SK-N-SH (cell line): Measurements from ENCODE around the gene B3GNT7. TPM values are rescaled to one million over a fixed set of nuclear protein-coding genes. Genes with fewer than 3 reads are reported as not detected.

Experiments used
- CTCF ChIA-PET: fragments of 300-600, 350-600 bp; formaldehyde crosslinking; extraction: SDS; loops from one replicate; lab custom pipeline; 2021; lab: Yijun Ruan, JAX
- POLR2A ChIA-PET: fragments of 350-600 bp; sonication (Branson Sonifier 250); formaldehyde crosslinking; extraction: SDS; loops from one replicate; lab custom pipeline; 2020; ENCODE audit warnings: antibody characterized with exemption, inconsistent platforms; lab: Yijun Ruan, JAX
- DNase-seq: peaks from one replicate; pipeline ENCODE4 v3.0.0; 2012
- H2AFZ ChIP-seq: fragments of 200-600 bp; sonication (generic); 2 replicates; pipeline ENCODE4 v1.8.1; 2016; ENCODE audit warnings: antibody characterized with exemption, mild to moderate bottlenecking, low read depth
- H3F3A ChIP-seq: fragments of 200-600 bp; sonication (generic); replicated peaks from 2 replicates; pipeline ENCODE3; 2016; ENCODE audit warnings: antibody characterized with exemption, mild to moderate bottlenecking; ENCODE audit not compliant: insufficient read depth
- H3K27ac ChIP-seq, 2 experiments: fragments of 200-500 bp in 1 of 2; fragments of 200-600 bp in 1 of 2; sonication (Bioruptor generic) in 1 of 2; sonication (generic), shearing (Covaris generic) in 1 of 2; 2 replicates each; pipeline versions ENCODE4 v1.5.1 to v1.6.1; 2014 to 2016; ENCODE audit warnings: low read depth in 2 of 2, inconsistent platforms in 1 of 2, low read length in 1 of 2, mild to moderate bottlenecking in 1 of 2, mixed read lengths in 1 of 2
- H3K27me3 ChIP-seq: fragments of 200-600 bp; sonication (generic), shearing (Covaris generic); 2 replicates; pipeline ENCODE4 v1.6.1; 2016; ENCODE audit warnings: mixed run types; ENCODE audit not compliant: insufficient read depth
- H3K36me3 ChIP-seq, 2 experiments: fragments of 200-500 bp in 1 of 2; fragments of 200-600 bp in 1 of 2; sonication (Bioruptor generic) in 1 of 2; sonication (generic) in 1 of 2; replicated peaks in 1 of 2; 2 replicates each; pipeline versions ENCODE3 to v1.5.1; 2014 to 2016; ENCODE audit warnings: low read length in 1 of 2, mild to moderate bottlenecking in 1 of 2; ENCODE audit not compliant: insufficient read depth in 2 of 2, control insufficient read depth in 1 of 2
- H3K4me1 ChIP-seq, 2 experiments: fragments of 200-500 bp in 1 of 2; fragments of 200-600 bp in 1 of 2; sonication (Bioruptor generic) in 1 of 2; sonication (generic), shearing (Covaris generic) in 1 of 2; 2 replicates each; pipeline versions ENCODE4 v1.5.1 to v1.6.1; 2014 to 2016; ENCODE audit warnings: low read depth in 1 of 2, low read length in 1 of 2, mixed run types in 1 of 2; ENCODE audit not compliant: insufficient read depth in 2 of 2, control insufficient read depth in 1 of 2
- H3K4me2 ChIP-seq: fragments of 200-600 bp; sonication (generic), shearing (Covaris generic); 2 replicates; pipeline ENCODE4 v1.6.1; 2017; ENCODE audit warnings: mixed run types
- H3K4me3 ChIP-seq, 2 experiments: fragments of 200-500 bp in 1 of 2; fragments of 200-600 bp in 1 of 2; sonication (Bioruptor generic) in 1 of 2; sonication (generic), shearing (Covaris generic) in 1 of 2; 2 replicates each; pipeline versions ENCODE4 v1.5.1 to v1.8.1; 2014 to 2016; ENCODE audit warnings: low read depth in 2 of 2, inconsistent platforms in 1 of 2, low read length in 1 of 2, mild to moderate bottlenecking in 1 of 2, mixed read lengths in 1 of 2, moderate library complexity in 1 of 2
- H3K79me2 ChIP-seq: fragments of 200-600 bp; sonication (generic); 2 replicates; pipeline ENCODE4 v1.8.1; 2017; ENCODE audit warnings: mild to moderate bottlenecking; ENCODE audit not compliant: insufficient read depth
- H3K9ac ChIP-seq: fragments of 200-600 bp; sonication (generic); 2 replicates; pipeline ENCODE4 v1.6.1; 2017; ENCODE audit warnings: mixed run types
- H3K9me2 ChIP-seq: fragments of 200-600 bp; sonication (generic); 2 replicates; pipeline ENCODE4 v1.6.1; 2017; ENCODE audit warnings: mixed run types
- H3K9me3 ChIP-seq: fragments of 200-600 bp; sonication (generic); 2 replicates; pipeline ENCODE4 v1.6.1; 2017; ENCODE audit warnings: mixed run types, mild to moderate bottlenecking, moderate library complexity
- H4K20me1 ChIP-seq: fragments of 200-600 bp; sonication (generic); 2 replicates; pipeline ENCODE4 v1.6.1; 2017; ENCODE audit warnings: mild to moderate bottlenecking, mixed run types; ENCODE audit not compliant: insufficient read depth
- CHD2 ChIP-seq: fragments of 150-350 bp; IDR thresholded peaks from 2 replicates; pipeline ENCODE4 v1.6.1; 2018; ENCODE audit warnings: low read length; ENCODE audit not compliant: partially characterized antibody
- EP300 ChIP-seq, 2 experiments: IDR thresholded peaks; 2 replicates each; pipeline versions ENCODE4 v1.4.0 to v1.6.1; 2012; ENCODE audit warnings: borderline replicate concordance in 1 of 2, low read depth in 1 of 2, low read length in 1 of 2
- FOXM1 ChIP-seq: IDR thresholded peaks from 2 replicates; pipeline ENCODE4 v1.4.0; 2012; ENCODE audit warnings: low read depth, mild to moderate bottlenecking
- GATA2 ChIP-seq: sonication (generic); formaldehyde crosslinking; IDR thresholded peaks from 2 replicates; pipeline ENCODE4 v1.5.0; 2020; ENCODE audit warnings: mild to moderate bottlenecking, missing genetic modification reagents
- JUND ChIP-seq: IDR thresholded peaks from 2 replicates; pipeline ENCODE4 v1.4.0; 2012
- MEF2A ChIP-seq: IDR thresholded peaks from 2 replicates; pipeline ENCODE4 v1.4.0; 2012; ENCODE audit warnings: low read depth, borderline replicate concordance
- NRF1 ChIP-seq: IDR thresholded peaks from 2 replicates; pipeline ENCODE4 v1.6.1; 2012; ENCODE audit warnings: low read depth, mild to moderate bottlenecking, low read length
- RFX5 ChIP-seq: IDR thresholded peaks from 2 replicates; pipeline ENCODE4 v1.6.1; 2012; ENCODE audit warnings: mild to moderate bottlenecking, improper control_type of control experiment, low read length
- TCF12 ChIP-seq: IDR thresholded peaks from 2 replicates; pipeline ENCODE4 v1.4.0; 2012
- TEAD4 ChIP-seq: IDR thresholded peaks from 2 replicates; pipeline ENCODE4 v1.4.0; 2012; ENCODE audit warnings: mild to moderate bottlenecking, borderline replicate concordance; ENCODE audit not compliant: insufficient read depth
- WGBS: methylation state at CpG from one replicate; pipeline ENCODE4 v1.1.6; 2017; ENCODE audit warnings: low lambda C conversion rate; 5-methylcytosine and 5-hydroxymethylcytosine counted together
- polyA plus RNA-seq, 3 experiments: library from polyadenylated mRNA; depleted of rRNA; stranded (reverse); fragments of >200 nt; gene quantifications; 2 replicates each; pipeline ENCODE4 v1.2.3, GENCODE V29; 2012
- TF ChIP-seq, protein P1 (sequence below): fragments of 150-350 bp; IDR thresholded peaks from 2 replicates; pipeline ENCODE4 v1.6.1; 2016; ENCODE audit warnings: mild to moderate bottlenecking, low read depth, low read length
- TF ChIP-seq, protein P2 (sequence below): IDR thresholded peaks from 2 replicates; pipeline ENCODE4; 2012
- TF ChIP-seq, protein P3 (sequence below): IDR thresholded peaks from 2 replicates; pipeline ENCODE4 v1.4.0; 2012; ENCODE audit warnings: low read depth, borderline replicate concordance
- TF ChIP-seq, protein P4 (sequence below): IDR thresholded peaks from 2 replicates; pipeline ENCODE4 v1.4.0; 2012; ENCODE audit warnings: low read depth

B3GNT7 gene
- polyA plus RNA-seq, 1 of the 3 experiments (the other 2 are of a cell fraction) = 0.12 TPM

DNA sequence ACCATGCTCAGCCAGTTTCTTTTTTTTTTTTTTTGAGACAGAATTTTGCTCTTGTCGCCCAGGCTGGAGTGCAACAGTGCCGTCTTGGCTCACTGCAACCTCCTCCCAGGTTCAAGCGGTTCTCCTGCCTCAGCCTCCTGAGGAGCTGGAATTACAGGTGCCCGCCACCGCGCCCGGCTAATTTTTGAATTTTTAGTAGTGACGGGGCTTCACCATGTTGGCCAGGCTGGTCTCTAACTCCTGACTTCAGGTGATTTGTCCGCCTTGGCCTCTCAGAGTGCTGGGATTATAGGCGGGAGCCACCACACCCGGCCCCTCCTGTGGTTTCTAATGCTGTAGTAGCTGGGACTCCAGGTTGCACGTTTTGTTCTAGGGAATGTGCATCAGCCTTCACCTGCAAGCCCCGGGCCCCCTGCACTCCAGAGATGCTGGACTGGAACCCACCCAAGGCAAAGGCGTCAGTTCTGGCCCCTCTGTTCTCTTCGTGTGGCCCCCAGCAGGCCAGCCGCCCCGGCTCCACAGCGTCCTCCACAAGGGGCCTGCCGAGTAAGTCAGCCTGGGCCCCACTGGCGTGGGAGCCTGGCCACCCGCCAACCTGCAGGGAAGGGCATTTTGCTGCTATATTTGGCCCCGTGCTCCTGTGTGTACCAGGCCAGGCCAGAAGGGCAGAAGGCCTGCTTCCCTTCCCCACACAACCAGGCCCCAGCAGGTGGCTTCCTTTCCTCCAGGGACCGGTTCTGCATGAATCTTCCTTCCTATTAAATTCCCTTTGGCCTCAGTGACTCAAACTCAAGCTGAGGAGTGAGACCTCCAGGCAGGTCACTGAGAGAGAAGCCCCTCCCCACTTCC lies 25.7 kb upstream of the B3GNT7 start:
- Histone ChIP-seq H3K9me2 (no peaks in the 10 kb centered on the region), H3K27me3 (no peaks in the 10 kb centered on the region), H3F3A (no peaks in the 10 kb centered on the region), H3K36me3 (no peaks in the 10 kb centered on the region), H4K20me1 (no peaks in the 10 kb centered on the region), H3K4me1 (peaks cover 10 to 28% of the 10 kb centered on the region in 2 experiments; a peak in 3 of 4 replicates), H3K9ac (no peak overlapping the region), H2AFZ (no peak overlapping the region), H3K4me3 (no peak overlapping the region), H3K27ac (no peak overlapping the region), H3K4me2 (no peak overlapping the region), H3K79me2 (no peaks in the 10 kb centered on the region), H3K9me3 (no peaks in the 10 kb centered on the region)
- ChIA-PET POLR2A (no interaction called here), CTCF (interaction anchor here (1.0 to 1.5 kb wide), 2 partner anchors 42 to 43 kb away, joined by 3 to 4 read pairs; no protein-coding TSS in a partner anchor)
- TF ChIP-seq, protein P1, sequence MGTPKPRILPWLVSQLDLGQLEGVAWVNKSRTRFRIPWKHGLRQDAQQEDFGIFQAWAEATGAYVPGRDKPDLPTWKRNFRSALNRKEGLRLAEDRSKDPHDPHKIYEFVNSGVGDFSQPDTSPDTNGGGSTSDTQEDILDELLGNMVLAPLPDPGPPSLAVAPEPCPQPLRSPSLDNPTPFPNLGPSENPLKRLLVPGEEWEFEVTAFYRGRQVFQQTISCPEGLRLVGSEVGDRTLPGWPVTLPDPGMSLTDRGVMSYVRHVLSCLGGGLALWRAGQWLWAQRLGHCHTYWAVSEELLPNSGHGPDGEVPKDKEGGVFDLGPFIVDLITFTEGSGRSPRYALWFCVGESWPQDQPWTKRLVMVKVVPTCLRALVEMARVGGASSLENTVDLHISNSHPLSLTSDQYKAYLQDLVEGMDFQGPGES = no peak
- TF ChIP-seq, protein P2, sequence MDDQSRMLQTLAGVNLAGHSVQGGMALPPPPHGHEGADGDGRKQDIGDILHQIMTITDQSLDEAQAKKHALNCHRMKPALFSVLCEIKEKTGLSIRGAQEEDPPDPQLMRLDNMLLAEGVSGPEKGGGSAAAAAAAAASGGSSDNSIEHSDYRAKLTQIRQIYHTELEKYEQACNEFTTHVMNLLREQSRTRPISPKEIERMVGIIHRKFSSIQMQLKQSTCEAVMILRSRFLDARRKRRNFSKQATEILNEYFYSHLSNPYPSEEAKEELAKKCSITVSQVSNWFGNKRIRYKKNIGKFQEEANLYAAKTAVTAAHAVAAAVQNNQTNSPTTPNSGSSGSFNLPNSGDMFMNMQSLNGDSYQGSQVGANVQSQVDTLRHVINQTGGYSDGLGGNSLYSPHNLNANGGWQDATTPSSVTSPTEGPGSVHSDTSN = no peak
- TF ChIP-seq, protein P3, sequence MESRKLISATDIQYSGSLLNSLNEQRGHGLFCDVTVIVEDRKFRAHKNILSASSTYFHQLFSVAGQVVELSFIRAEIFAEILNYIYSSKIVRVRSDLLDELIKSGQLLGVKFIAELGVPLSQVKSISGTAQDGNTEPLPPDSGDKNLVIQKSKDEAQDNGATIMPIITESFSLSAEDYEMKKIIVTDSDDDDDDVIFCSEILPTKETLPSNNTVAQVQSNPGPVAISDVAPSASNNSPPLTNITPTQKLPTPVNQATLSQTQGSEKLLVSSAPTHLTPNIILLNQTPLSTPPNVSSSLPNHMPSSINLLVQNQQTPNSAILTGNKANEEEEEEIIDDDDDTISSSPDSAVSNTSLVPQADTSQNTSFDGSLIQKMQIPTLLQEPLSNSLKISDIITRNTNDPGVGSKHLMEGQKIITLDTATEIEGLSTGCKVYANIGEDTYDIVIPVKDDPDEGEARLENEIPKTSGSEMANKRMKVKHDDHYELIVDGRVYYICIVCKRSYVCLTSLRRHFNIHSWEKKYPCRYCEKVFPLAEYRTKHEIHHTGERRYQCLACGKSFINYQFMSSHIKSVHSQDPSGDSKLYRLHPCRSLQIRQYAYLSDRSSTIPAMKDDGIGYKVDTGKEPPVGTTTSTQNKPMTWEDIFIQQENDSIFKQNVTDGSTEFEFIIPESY = no peak
- TF ChIP-seq FOXM1 = no peak
- 92% methylated on average over 22 of the region's 23 CpGs for WGBS
- no peak for DNase-seq

DNA sequence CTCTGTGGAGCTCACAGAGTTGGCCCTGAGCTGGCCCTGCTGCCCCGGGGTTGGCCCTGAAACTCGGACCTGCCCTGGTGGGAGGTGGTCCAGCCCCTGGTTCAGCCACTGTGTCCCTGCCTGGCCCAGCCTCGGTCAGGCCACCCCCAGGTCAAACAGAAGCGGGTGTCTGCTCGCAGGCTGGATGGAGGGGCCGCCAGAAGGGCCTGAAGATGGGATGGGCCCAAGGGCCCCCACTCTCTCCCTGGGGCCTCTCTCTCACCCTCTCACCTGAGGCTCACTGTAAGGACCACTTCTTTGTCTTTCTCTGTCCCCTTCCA lies 25.1 kb upstream of the B3GNT7 start:
- Histone ChIP-seq H3K4me2 (no peak overlapping the region), H3K27ac (no peak overlapping the region), H3K9ac (no peak overlapping the region)
- TF ChIP-seq JUND = no peak
- no peak for TF ChIP-seq FOXM1
- no peak for TF ChIP-seq EP300 (IDR thresholded peaks at IDR 0.05; ENCODE audit: borderline replicate concordance in 1 of 2, low read depth in 1 of 2, low read length in 1 of 2)
- no peak for TF ChIP-seq TCF12
- TF ChIP-seq GATA2 (CRISPR knock-in tag) = no peak
- no peak for TF ChIP-seq NRF1
- TF ChIP-seq RFX5 = no peak
- no peak for TF ChIP-seq TEAD4
- no peak for TF ChIP-seq MEF2A
- TF ChIP-seq, protein P4, sequence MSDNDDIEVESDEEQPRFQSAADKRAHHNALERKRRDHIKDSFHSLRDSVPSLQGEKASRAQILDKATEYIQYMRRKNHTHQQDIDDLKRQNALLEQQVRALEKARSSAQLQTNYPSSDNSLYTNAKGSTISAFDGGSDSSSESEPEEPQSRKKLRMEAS = no peak
- TF ChIP-seq CHD2 = no peak
- TF ChIP-seq, all 33 proteins: peak for 0
- no peaks in the 10 kb centered on the region for H3K9me2 ChIP-seq
- H3K36me3 ChIP-seq = no peaks in the 10 kb centered on the region
- H3F3A ChIP-seq = no peaks in the 10 kb centered on the region
- WGBS = 100% methylated on average over 2 of the region's 6 CpGs
- DNase-seq = no peak
- H2AFZ ChIP-seq = no peak overlapping the region
- H3K9me3 ChIP-seq = no peaks in the 10 kb centered on the region
- H3K4me3 ChIP-seq = no peak overlapping the region
- H4K20me1 ChIP-seq = no peaks in the 10 kb centered on the region
- ChIA-PET CTCF (interaction anchor here (1.0 to 2.0 kb wide), 3 partner anchors 18 to 42 kb away, joined by 3 to 5 read pairs (median 4); no protein-coding TSS in a partner anchor), POLR2A (no interaction called here)
- no peaks in the 10 kb centered on the region for H3K79me2 ChIP-seq
- peaks cover 6 to 25% of the 10 kb centered on the region in 2 experiments; a peak in 2 of 4 replicates for H3K4me1 ChIP-seq
- no peaks in the 10 kb centered on the region for H3K27me3 ChIP-seq
